B cell (primary cell): Measurements from ENCODE around the gene TRIM22. TPM values are rescaled to one million over a fixed set of nuclear protein-coding genes. Genes with fewer than 3 reads are reported as not detected.
A peak's percentile ranks its signal among the peaks of the same experiment; 100 is the strongest.
"Not testable (repeated sequence)": the region's sequence is repeated elsewhere in the genome, so short reads cannot be mapped to it uniquely, and the experiment has no call there.

ENCODE experiments used
- ATAC-seq: fragments of 200-7000 bp; cut with Tn5 transposase; one replicate; pipeline ENCODE4 v1.10.0; 2021; ENCODE audit warnings: low read depth, mild to moderate bottlenecking, moderate number of reproducible peaks, moderate library complexity
- CTCF ChIA-PET: fragments of 350-600 bp; sonication (Branson Sonifier 250); formaldehyde crosslinking; loops from one replicate; lab custom pipeline; 2021; ENCODE audit warnings: antibody characterized with exemption, inconsistent platforms; lab: Charles Lee
- POLR2A ChIA-PET: fragments of 350-600 bp; sonication (Branson Sonifier 250); formaldehyde crosslinking; loops from one replicate; lab custom pipeline; 2021; ENCODE audit warnings: antibody characterized with exemption; lab: Charles Lee
- DNase-seq: peaks from one replicate; pipeline ENCODE4 v3.0.0; 2013
- H2AFZ ChIP-seq: 2 replicates; pipeline ENCODE4 v1.6.1; 2012; ENCODE audit warnings: mild to moderate bottlenecking, low read depth, low read length; ENCODE audit not compliant: insufficient read depth, poor library complexity, severe bottlenecking
- H3K27ac ChIP-seq, 2 donors: 1 replicate in 1 of 2; 2 replicates in 1 of 2; pipeline ENCODE4 v1.5.1; 2012 to 2013; ENCODE audit warnings: low read length in 2 of 2, mild to moderate bottlenecking in 2 of 2, moderate library complexity in 1 of 2
- H3K27me3 ChIP-seq, 4 experiments: fragments of 200-600 bp in 1 of 4; sonication (generic) in 1 of 4; replicated peaks in 1 of 4; 1 replicate in 2 of 4; 2 replicates in 2 of 4; pipeline versions ENCODE4 v1.6.1 to v1.7.0; 2013 to 2016; ENCODE audit warnings: low read length in 3 of 4, mild to moderate bottlenecking in 2 of 4, mixed read lengths in 1 of 4, moderate library complexity in 1 of 4; ENCODE audit not compliant: insufficient read depth in 4 of 4, control insufficient read depth in 3 of 4; ENCODE audit errors: control extremely low read depth in 1 of 4
- H3K36me3 ChIP-seq, 2 experiments: replicated peaks in 1 of 2; 1 replicate in 1 of 2; 2 replicates in 1 of 2; pipeline versions ENCODE4 v1.6.1 to v1.7.1; 2013; ENCODE audit warnings: low read length in 1 of 2; ENCODE audit not compliant: insufficient read depth in 2 of 2, control insufficient read depth in 1 of 2; ENCODE audit errors: control extremely low read depth in 1 of 2, extremely low read depth in 1 of 2
- H3K4me1 ChIP-seq, 2 donors: fragments of 200-600 bp in 1 of 2; sonication (generic) in 1 of 2; 1 replicate in 1 of 2; 2 replicates in 1 of 2; pipeline versions ENCODE4 v1.5.1 to v1.6.1; 2013 to 2017; ENCODE audit warnings: low read length in 2 of 2; ENCODE audit not compliant: control insufficient read depth in 2 of 2, insufficient read depth in 2 of 2
- H3K4me2 ChIP-seq: replicated peaks from 2 replicates; pipeline ENCODE3; 2012; ENCODE audit warnings: mild to moderate bottlenecking, low read depth, low read length; ENCODE audit not compliant: poor library complexity, severe bottlenecking
- H3K4me3 ChIP-seq, 5 experiments: fragments of 200-600 bp in 1 of 5; sonication (generic) in 1 of 5; 1 replicate in 3 of 5; 2 replicates in 2 of 5; pipeline versions ENCODE4 v1.5.1 to v1.7.0; 2011 to 2016; ENCODE audit warnings: low read length in 4 of 5, mild to moderate bottlenecking in 4 of 5, low read depth in 2 of 5, control low read depth in 1 of 5, moderate library complexity in 1 of 5; ENCODE audit not compliant: insufficient read depth in 1 of 5; ENCODE audit errors: control extremely low read depth in 1 of 5, extremely low read depth in 1 of 5
- H3K79me2 ChIP-seq: fragments of 200-600 bp; sonication (generic); one replicate; pipeline ENCODE4 v1.6.0; 2016; ENCODE audit warnings: low read length; ENCODE audit not compliant: control insufficient read depth, insufficient read depth
- H3K9ac ChIP-seq: fragments of 200-600 bp; sonication (generic); 2 replicates; pipeline ENCODE4 v1.6.1; 2017; ENCODE audit warnings: mild to moderate bottlenecking, low read length, moderate library complexity
- H3K9me3 ChIP-seq, 3 donors: one replicate each; pipeline versions ENCODE4 v1.6.1 to v1.7.1; 2013; ENCODE audit warnings: low read length in 2 of 3; ENCODE audit not compliant: control insufficient read depth in 2 of 3, insufficient read depth in 1 of 3; ENCODE audit errors: control extremely low read depth in 1 of 3
- H4K20me1 ChIP-seq: 2 replicates; pipeline ENCODE4 v1.6.0; 2012; ENCODE audit warnings: mild to moderate bottlenecking, low read length; ENCODE audit not compliant: insufficient read depth, control insufficient read depth, poor library complexity, severe bottlenecking
- H3K27ac Mint-ChIP-seq: one replicate; pipeline ENCODE4 v1.8.0; 2021; ENCODE audit warnings: mixed read lengths
- H3K27me3 Mint-ChIP-seq: one replicate; pipeline ENCODE4 v1.8.0; 2021; ENCODE audit warnings: mixed read lengths
- H3K4me1 Mint-ChIP-seq: one replicate; pipeline ENCODE4 v1.8.0; 2021; ENCODE audit warnings: mixed read lengths
- H3K4me3 Mint-ChIP-seq: one replicate; pipeline ENCODE4 v1.8.0; 2021; ENCODE audit warnings: mixed read lengths
- H3K9me3 Mint-ChIP-seq: one replicate; pipeline ENCODE4 v1.8.0; 2022; ENCODE audit warnings: mixed read lengths; ENCODE audit not compliant: insufficient read depth
- EZH2 ChIP-seq: IDR thresholded peaks from 2 replicates; pipeline ENCODE4 v1.6.1; 2012; ENCODE audit warnings: borderline replicate concordance, low read depth, mild to moderate bottlenecking, moderate library complexity, low read length; ENCODE audit not compliant: insufficient read depth, poor library complexity, severe bottlenecking
- WGBS: methylation state at CpG from one replicate; pipeline ENCODE4 v1.1.5; 2013; ENCODE audit warnings: missing lambda C conversion rate; ENCODE audit not compliant: insufficient coverage; 5-methylcytosine and 5-hydroxymethylcytosine counted together
- intact Hi-C: fragments of 100-400 bp; cut with micrococcal nuclease; formaldehyde crosslinking; loops from one replicate; pipeline ENCODE4 v1.10.0; 2022
- polyA plus RNA-seq: library from polyadenylated mRNA; depleted of rRNA; stranded (reverse); fragments of >200 nt; gene quantifications from 2 replicates; pipeline ENCODE4 v1.2.3, GENCODE V29; 2012
- total RNA-seq, 2 donors: library from RNA; stranded (reverse); fragments of 120-200 nt in 1 of 2; gene quantifications; 1 replicate in 1 of 2; 2 replicates in 1 of 2; pipeline versions ENCODE4 v1.2.3 to v1.2.4, GENCODE V29; 2013 to 2022
- TF ChIP-seq, protein P1 (sequence below): fragments of 200-600 bp; IDR thresholded peaks from one replicate; pipeline ENCODE4 v1.8.0; 2022; ENCODE audit warnings: antibody characterized with exemption, mild to moderate bottlenecking

The TRIM22 gene
- total and polyA plus RNA-seq, 2 donors (not counting 1 experiment from before 2014, with no cell fraction given): 255 to 388 TPM

DNA sequence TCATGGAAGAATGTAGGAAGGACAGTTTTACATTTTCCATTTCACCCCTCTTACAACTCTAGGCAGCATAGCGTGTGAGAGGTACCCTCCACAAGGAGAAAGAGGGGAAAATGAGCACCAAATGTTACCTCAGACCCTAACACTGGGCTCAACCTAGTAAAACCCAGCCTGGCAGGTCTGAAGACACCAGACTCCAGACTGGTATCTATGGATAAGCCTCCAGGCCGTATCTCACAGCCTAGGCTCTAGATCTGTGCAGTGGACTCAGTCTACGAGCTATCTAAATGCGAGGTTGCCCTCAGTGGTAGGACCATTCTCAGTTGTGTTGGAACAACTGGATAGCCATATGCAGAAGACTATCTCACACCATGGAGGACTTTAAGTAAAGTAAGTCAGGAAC is 15.2 kb upstream of the TRIM22 start:
- no peak for ATAC-seq
- H3K9me3 ChIP-seq: peaks cover 0 to 1% (median 0%) of the 10 kb centered on the region in 3 donors
- ChIA-PET POLR2A (no interaction called here), CTCF (interaction anchor here (0.8 kb wide), 1 partner anchor 10 kb away, joined by 3 read pairs; no protein-coding TSS in a partner anchor)
- Mint-ChIP-seq H3K9me3 (no peaks in the 10 kb centered on the region), H3K4me1 (peaks cover 2% of the 10 kb centered on the region), H3K27ac (no peak overlapping the region), H3K27me3 (no peaks in the 10 kb centered on the region), H3K4me3 (no peak overlapping the region)
- 100% methylated on average over 1 of the region's 4 CpGs for WGBS
- H3K27ac ChIP-seq: no peak overlapping the region
- peaks cover 34% of the 10 kb centered on the region for H3K79me2 ChIP-seq
- intact Hi-C loops: loop anchor here (5.0 kb wide), 1 partner anchor 38 kb away; no protein-coding TSS in a partner anchor
- no peak overlapping the region for H3K4me3 ChIP-seq
- H3K36me3 ChIP-seq: peaks cover 22 to 31% of the 10 kb centered on the region in 2 experiments
- no peak overlapping the region for H2AFZ ChIP-seq
- no peak for TF ChIP-seq EZH2
- TF ChIP-seq, protein P1, sequence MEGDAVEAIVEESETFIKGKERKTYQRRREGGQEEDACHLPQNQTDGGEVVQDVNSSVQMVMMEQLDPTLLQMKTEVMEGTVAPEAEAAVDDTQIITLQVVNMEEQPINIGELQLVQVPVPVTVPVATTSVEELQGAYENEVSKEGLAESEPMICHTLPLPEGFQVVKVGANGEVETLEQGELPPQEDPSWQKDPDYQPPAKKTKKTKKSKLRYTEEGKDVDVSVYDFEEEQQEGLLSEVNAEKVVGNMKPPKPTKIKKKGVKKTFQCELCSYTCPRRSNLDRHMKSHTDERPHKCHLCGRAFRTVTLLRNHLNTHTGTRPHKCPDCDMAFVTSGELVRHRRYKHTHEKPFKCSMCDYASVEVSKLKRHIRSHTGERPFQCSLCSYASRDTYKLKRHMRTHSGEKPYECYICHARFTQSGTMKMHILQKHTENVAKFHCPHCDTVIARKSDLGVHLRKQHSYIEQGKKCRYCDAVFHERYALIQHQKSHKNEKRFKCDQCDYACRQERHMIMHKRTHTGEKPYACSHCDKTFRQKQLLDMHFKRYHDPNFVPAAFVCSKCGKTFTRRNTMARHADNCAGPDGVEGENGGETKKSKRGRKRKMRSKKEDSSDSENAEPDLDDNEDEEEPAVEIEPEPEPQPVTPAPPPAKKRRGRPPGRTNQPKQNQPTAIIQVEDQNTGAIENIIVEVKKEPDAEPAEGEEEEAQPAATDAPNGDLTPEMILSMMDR: no peak
- H3K27me3 ChIP-seq: no peaks in the 10 kb centered on the region
- H3K9ac ChIP-seq: no peak overlapping the region
- H3K4me2 ChIP-seq: no peak overlapping the region
- no peaks in the 10 kb centered on the region for H3K4me1 ChIP-seq
- H4K20me1 ChIP-seq: no peaks in the 10 kb centered on the region
- no peak for DNase-seq

DNA sequence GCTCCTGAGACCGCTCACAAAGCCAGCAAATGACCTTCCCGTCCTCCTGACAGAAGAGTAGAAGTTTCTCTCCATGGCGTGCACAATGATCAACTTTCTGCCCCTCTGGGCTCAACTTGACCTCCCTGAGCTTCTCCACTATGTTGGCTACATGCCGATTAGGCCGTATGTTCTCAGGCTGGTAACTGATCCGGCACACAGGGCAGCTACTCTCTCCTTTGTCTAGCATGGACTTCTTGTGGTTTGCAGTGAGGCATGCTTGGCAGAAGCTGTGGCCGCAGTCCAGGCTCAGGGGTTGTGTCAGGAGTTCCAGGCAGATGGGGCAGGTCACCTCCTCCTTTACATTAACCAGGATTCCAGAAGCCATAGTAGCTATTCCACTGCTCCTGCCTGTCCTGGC is 9.8 kb upstream of the TRIM22 start:
- Histone ChIP-seq H3K27ac (no peak overlapping the region), H3K27me3 (no peaks in the 10 kb centered on the region), H3K79me2 (peaks cover 47% of the 10 kb centered on the region), H3K9ac (no peak overlapping the region), H3K36me3 (peaks cover 22 to 29% of the 10 kb centered on the region in 2 experiments), H3K4me2 (no peak overlapping the region), H3K4me3 (no peak overlapping the region), H3K9me3 (peaks cover 0 to 1% (median 0%) of the 10 kb centered on the region in 3 donors), H2AFZ (no peak overlapping the region), H4K20me1 (peaks cover 11% of the 10 kb centered on the region), H3K4me1 (peaks cover 5 to 15% of the 10 kb centered on the region in 2 donors)
- Mint-ChIP-seq H3K4me3 (no peak overlapping the region), H3K4me1 (peaks cover 20% of the 10 kb centered on the region), H3K27ac (no peak overlapping the region), H3K27me3 (no peaks in the 10 kb centered on the region), H3K9me3 (no peaks in the 10 kb centered on the region)
- no peak for TF ChIP-seq EZH2
- TF ChIP-seq, protein P1: no peak
- ATAC-seq (no peak), DNase-seq (no peak)
- ChIA-PET CTCF (no interaction called here), POLR2A (no interaction called here)
- 100% methylated on average over 6 of the region's 7 CpGs for WGBS
- intact Hi-C loops: loop anchor here (10.0 kb wide), 1 partner anchor 805 kb away; the partner anchor contains the start of genes ARFIP2 and TIMM10B

DNA sequence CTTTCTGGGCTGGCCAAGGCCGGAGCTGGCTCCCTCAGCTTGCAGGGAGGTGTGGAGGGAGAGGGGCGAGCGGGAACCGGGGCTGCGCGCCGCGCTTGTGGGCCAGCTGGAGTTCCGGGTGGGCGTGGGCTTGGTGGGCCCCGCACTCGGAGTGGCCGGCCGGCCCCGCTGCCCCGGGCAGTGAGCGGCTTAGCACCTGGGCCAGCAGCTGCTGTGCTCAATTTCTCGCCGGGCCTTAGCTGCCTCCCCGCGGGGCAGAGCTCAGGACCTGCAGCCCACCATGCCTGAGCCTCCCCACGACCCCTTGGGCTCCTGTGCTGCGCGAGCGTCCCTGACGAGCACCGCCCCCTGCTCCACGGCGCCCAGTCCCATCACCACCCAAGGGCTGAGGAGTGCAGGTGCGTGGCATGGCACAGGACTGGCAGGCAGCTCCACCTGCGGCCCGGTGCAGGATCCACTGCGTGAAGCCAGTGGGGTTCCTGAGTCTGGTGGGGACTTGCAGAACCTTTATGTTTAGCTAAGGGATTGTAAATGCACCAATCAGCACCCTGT is 6.6 kb upstream of the TRIM22 start:
- 85% methylated on average over 29 of the region's 33 CpGs for WGBS
- Mint-ChIP-seq H3K4me3 (peak overlapping the region; percentile 90), H3K4me1 (peaks cover 32% of the 10 kb centered on the region)
- H3K4me3 ChIP-seq, H3K4me2 ChIP-seq, H3K27me3 ChIP-seq, H3K27ac Mint-ChIP-seq, H3K27me3 Mint-ChIP-seq, H3K9ac ChIP-seq, H3K9me3 Mint-ChIP-seq, H3K27ac ChIP-seq, H3K9me3 ChIP-seq, ATAC-seq, DNase-seq, H2AFZ ChIP-seq: not testable (repeated sequence)
- Histone ChIP-seq H3K79me2 (peaks cover 68% of the 10 kb centered on the region), H3K36me3 (peaks cover 22 to 23% of the 10 kb centered on the region in 2 experiments), H4K20me1 (peaks cover 11% of the 10 kb centered on the region), H3K4me1 (peaks cover 9 to 21% of the 10 kb centered on the region in 2 donors)
- ChIA-PET POLR2A (interaction anchor here (1.3 kb wide), 1 partner anchor 58 kb away, joined by 3 read pairs; the partner anchor contains the start of gene TRIM34), CTCF (interaction anchor here (0.6 to 5.2 kb wide), 9 partner anchors 17 to 127 kb away, joined by 3 to 82 read pairs (median 17); partner anchors contain the start of gene OR52N2)
- intact Hi-C loops: loop anchor here (10.0 kb wide), 1 partner anchor 802 kb away; the partner anchor contains the start of genes ARFIP2 and TIMM10B
